Natural killer cell (primary cell): ENCODE results near the gene SRL. TPM values are rescaled to one million over a fixed set of nuclear protein-coding genes. Genes with fewer than 3 reads are reported as not detected.
A peak's percentile ranks its signal among the peaks of the same experiment; 100 is the strongest.

Source experiments
- ATAC-seq, 3 donors: fragments of 150-1000 bp in 2 of 3; fragments of 200-7000 bp in 1 of 3; cut with Tn5 transposase; 1 replicate in 1 of 3; 2 replicates in 2 of 3; pipeline ENCODE4 v1.10.0; 2021; ENCODE audit warnings: mild to moderate bottlenecking in 2 of 3, moderate library complexity in 2 of 3
- DNase-seq, 2 donors: peaks; one replicate each; pipeline versions ENCODE4 v3.0.0 to v3.0.0-alpha.2; 2013 to 2021; ENCODE audit warnings: mixed read lengths in 1 of 2
- H3K27ac ChIP-seq: one replicate; pipeline ENCODE4 v1.5.1; 2013; ENCODE audit warnings: mild to moderate bottlenecking, low read length
- H3K27me3 ChIP-seq: one replicate; pipeline ENCODE4 v1.6.1; 2013; ENCODE audit warnings: low read length; ENCODE audit not compliant: control insufficient read depth, insufficient read depth
- H3K36me3 ChIP-seq: one replicate; pipeline ENCODE4 v1.6.1; 2013; ENCODE audit warnings: low read length; ENCODE audit not compliant: control insufficient read depth, insufficient read depth
- H3K4me1 ChIP-seq: one replicate; pipeline ENCODE4 v1.6.1; 2013; ENCODE audit warnings: low read length; ENCODE audit not compliant: control insufficient read depth, insufficient read depth
- H3K4me3 ChIP-seq: one replicate; pipeline ENCODE4 v1.5.1; 2013; ENCODE audit warnings: low read length
- H3K9me3 ChIP-seq: one replicate; pipeline ENCODE4 v1.6.1; 2013; ENCODE audit warnings: low read length; ENCODE audit not compliant: control insufficient read depth, insufficient read depth
- H3K27ac Mint-ChIP-seq, 2 donors: one replicate each; pipeline ENCODE4 v1.8.0; 2022; ENCODE audit warnings: mild to moderate bottlenecking in 2 of 2, mixed read lengths in 2 of 2, moderate library complexity in 1 of 2
- H3K27me3 Mint-ChIP-seq, 2 donors: one replicate each; pipeline ENCODE4 v1.8.0; 2022; ENCODE audit warnings: low read depth in 2 of 2, mixed read lengths in 2 of 2
- H3K36me3 Mint-ChIP-seq: one replicate; pipeline ENCODE4 v1.8.0; 2022; ENCODE audit warnings: mixed read lengths
- H3K4me1 Mint-ChIP-seq, 2 donors: one replicate each; pipeline ENCODE4 v1.8.0; 2022; ENCODE audit warnings: mixed read lengths in 2 of 2
- H3K4me3 Mint-ChIP-seq: one replicate; pipeline ENCODE4 v1.8.0; 2022; ENCODE audit warnings: mild to moderate bottlenecking, moderate library complexity, mixed read lengths
- H3K9me3 Mint-ChIP-seq, 2 donors: one replicate each; pipeline ENCODE4 v1.8.0; 2022; ENCODE audit warnings: mixed read lengths in 2 of 2
- CTCF ChIP-seq: fragments of 200-600 bp; IDR thresholded peaks from one replicate; pipeline ENCODE4 v1.8.0; 2022; ENCODE audit warnings: antibody characterized with exemption
- WGBS: methylation state at CpG from one replicate; pipeline ENCODE4 v1.1.7; 2013; ENCODE audit warnings: missing lambda C conversion rate; ENCODE audit not compliant: insufficient coverage; 5-methylcytosine and 5-hydroxymethylcytosine counted together
- intact Hi-C: fragments of 100-400 bp; cut with micrococcal nuclease; formaldehyde crosslinking; loops from one replicate; pipeline ENCODE4 v1.14.2; 2022
- total RNA-seq, 4 donors: library from RNA; stranded (reverse); fragments of 120-200 nt in 1 of 4; gene quantifications; one replicate each; pipeline versions ENCODE4 v1.2.3 to v1.2.4, GENCODE V29; 2013 to 2022

The SRL gene
- total RNA-seq, 3 donors from 2014 or later (not counting 1 experiment from before 2014, with no cell fraction given), result not detected

DNA sequence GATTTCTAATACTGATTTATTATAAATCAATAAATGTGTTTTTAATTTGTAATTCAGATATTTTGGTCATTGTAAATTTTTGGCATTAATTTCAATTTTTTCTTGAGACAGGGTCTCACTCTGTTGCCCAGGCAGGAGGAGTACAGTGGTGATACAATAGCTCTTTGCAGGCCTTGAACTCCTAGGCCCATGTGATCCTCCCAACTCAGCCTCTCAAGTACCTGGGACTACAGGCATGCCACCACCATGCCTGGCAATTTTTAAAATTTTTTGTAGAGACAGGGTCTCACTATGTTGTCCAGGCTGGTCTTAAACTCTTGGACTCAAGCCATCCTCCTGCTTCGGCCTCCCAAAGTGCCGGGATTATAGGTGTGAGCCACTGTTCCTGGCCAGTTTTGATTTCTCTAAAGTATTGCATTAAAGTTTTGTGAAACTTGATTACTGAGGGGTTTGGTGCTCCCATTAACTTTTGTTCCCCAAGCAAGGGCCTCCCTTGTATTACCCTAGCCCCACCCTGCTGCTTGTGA lies 36.2 kb upstream of the SRL start:
- peaks cover 9% of the 10 kb centered on the region for H3K4me1 ChIP-seq
- no peak for TF ChIP-seq CTCF
- H3K27me3 ChIP-seq, result no peaks in the 10 kb centered on the region
- no peak overlapping the region for H3K4me3 ChIP-seq
- ATAC-seq (no peak), DNase-seq (no peak)
- no peaks in the 10 kb centered on the region for H3K9me3 ChIP-seq
- Mint-ChIP-seq H3K9me3 (no peaks in the 10 kb centered on the region), H3K4me1 (peaks cover 5 to 6% of the 10 kb centered on the region in 2 donors), H3K4me3 (no peak overlapping the region), H3K27me3 (no peaks in the 10 kb centered on the region), H3K27ac (no peak overlapping the region), H3K36me3 (no peaks in the 10 kb centered on the region)
- H3K27ac ChIP-seq, result no peak overlapping the region
- intact Hi-C loops, result no loop called here
- no peaks in the 10 kb centered on the region for H3K36me3 ChIP-seq
- 100% methylated on average over 2 of the region's 2 CpGs for WGBS

DNA sequence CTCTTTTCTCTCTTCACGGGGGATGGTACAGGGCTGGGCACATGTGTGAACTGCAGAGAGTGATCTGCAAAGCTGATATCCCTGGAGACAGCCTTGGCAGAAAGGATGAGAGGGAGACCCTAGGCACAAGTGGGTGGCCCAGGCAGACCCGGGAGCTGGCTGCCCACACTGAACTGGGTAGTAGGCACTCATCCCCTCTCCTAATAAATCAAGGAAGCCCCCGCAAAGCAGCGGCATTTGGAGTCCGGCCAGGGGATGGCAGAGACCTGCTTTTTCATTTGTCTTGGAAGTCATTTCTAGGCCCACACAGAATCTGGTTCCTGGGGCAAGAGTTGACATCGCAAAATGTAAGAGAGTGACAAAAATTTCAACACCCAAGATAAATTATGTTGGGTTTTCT lies 34.0 kb upstream of the SRL start:
- no peaks in the 10 kb centered on the region for H3K9me3 ChIP-seq
- peaks cover 15% of the 10 kb centered on the region for H3K4me1 ChIP-seq
- no peak overlapping the region for H3K4me3 ChIP-seq
- Mint-ChIP-seq H3K4me1 (peaks cover 5 to 20% of the 10 kb centered on the region in 2 donors), H3K27me3 (no peaks in the 10 kb centered on the region), H3K9me3 (no peaks in the 10 kb centered on the region), H3K4me3 (no peak overlapping the region), H3K27ac (no peak overlapping the region), H3K36me3 (no peaks in the 10 kb centered on the region)
- no peaks in the 10 kb centered on the region for H3K27me3 ChIP-seq
- intact Hi-C loops, result no loop called here
- DNase-seq (no peak), ATAC-seq (no peak)
- H3K27ac ChIP-seq, result no peak overlapping the region
- no peak for TF ChIP-seq CTCF
- WGBS, result 98% methylated on average over 5 of the region's 6 CpGs
- H3K36me3 ChIP-seq, result no peaks in the 10 kb centered on the region

DNA sequence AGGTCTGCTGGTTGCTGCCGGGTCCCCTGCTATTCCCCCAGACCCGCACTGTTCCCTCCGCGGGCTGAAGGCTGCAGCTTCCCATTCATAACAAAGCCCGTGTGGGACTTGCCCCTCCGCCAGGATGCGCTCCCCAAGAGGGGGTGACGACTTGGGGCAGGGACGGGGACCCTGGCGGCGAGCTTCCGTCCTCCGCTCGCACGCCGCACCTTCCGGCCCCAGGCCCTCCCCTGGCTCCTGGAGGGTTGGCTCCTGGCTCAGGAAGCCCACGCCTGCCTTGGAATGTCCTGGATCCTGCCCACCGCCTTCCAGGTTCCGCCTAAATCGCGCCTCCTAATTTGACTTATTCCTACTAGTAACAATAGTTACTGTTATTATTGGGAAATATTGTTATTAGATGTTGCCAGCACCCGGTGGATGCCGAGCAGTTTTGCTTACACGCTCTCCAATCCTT lies 32.0 kb upstream of the SRL start:
- peak overlapping the region; percentile 59 to 81 for H3K27ac Mint-ChIP-seq
- intact Hi-C loops, result no loop called here
- Histone ChIP-seq H3K36me3 (no peaks in the 10 kb centered on the region), H3K27ac (peak overlapping the region; percentile 49), H3K9me3 (no peaks in the 10 kb centered on the region), H3K4me3 (peak overlapping the region; percentile 44), H3K4me1 (peaks cover 21% of the 10 kb centered on the region), H3K27me3 (no peaks in the 10 kb centered on the region)
- WGBS, result 4% methylated on average over 22 of the region's 25 CpGs
- H3K36me3 Mint-ChIP-seq, result no peaks in the 10 kb centered on the region
- H3K9me3 Mint-ChIP-seq, result no peaks in the 10 kb centered on the region
- peak; percentile 42 to 69 for DNase-seq
- H3K27me3 Mint-ChIP-seq, result no peaks in the 10 kb centered on the region
- peak in 1 of 3 donors; percentile 1 for ATAC-seq
- peak overlapping the region; percentile 94 for H3K4me3 Mint-ChIP-seq
- peaks cover 5 to 22% of the 10 kb centered on the region in 2 donors for H3K4me1 Mint-ChIP-seq
- peak; percentile 30 for TF ChIP-seq CTCF
